Activated CD4-positive, CD25-positive, alpha-beta regulatory T cell treated with anti-CD3 and anti-CD28 coated beads, Interleukin-2, amount 50 U/mL, for 24 hours (primary cell): ENCODE results near the gene TCIRG1.

Source experiments
- ATAC-seq, 2 donors: fragments of 150-1000 bp; cut with Tn5 transposase; one replicate each; pipeline ENCODE4 v1.10.0; 2021; ENCODE audit warnings: mild to moderate bottlenecking in 1 of 2, moderate library complexity in 1 of 2

The TCIRG1 gene

GRCh38 chr11:68036717-68037239, 2.0 kb upstream of the TCIRG1 start:
- peak; percentile 9 to 40 for ATAC-seq

DNA sequence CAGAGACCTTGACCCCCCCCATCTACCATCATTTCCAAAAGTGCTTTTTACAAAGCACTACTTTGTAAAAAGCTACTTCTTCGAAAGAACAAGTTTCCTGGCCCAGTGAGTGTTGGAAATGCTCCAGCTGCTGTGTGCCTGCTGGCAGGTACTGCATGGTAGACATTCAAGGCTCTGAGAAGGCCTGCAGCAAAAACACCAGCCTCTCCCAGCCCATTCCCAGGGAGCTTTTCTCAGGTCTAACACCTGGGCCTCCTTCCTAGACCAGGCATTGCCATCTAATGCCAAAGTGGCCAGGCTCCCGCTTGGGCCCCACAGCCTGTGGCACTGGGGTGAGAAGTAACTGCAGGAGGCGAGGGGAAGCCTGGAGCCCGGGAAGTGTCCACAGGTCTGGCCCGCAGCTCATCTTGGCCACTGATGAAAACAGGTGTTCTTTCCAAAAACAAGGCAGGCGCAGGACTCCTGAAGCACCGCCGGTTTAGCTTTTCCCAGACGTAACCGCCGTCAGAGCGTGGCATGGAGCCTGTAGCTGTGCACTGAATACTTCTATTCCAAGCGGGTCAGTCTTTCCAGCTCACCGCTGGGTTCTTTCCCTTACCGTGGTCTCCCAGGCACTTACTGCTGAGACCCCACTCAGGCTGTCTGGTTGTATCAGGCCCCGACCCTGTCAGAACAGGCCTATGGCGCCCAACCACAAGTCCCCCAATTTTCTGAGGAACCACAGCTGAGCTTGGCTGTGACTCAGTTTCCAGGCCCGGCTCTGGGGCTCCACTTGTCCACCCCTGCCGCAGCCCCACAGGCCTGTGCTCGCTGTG, 1.2 kb upstream of the TCIRG1 start:
- no peak for ATAC-seq

DNA sequence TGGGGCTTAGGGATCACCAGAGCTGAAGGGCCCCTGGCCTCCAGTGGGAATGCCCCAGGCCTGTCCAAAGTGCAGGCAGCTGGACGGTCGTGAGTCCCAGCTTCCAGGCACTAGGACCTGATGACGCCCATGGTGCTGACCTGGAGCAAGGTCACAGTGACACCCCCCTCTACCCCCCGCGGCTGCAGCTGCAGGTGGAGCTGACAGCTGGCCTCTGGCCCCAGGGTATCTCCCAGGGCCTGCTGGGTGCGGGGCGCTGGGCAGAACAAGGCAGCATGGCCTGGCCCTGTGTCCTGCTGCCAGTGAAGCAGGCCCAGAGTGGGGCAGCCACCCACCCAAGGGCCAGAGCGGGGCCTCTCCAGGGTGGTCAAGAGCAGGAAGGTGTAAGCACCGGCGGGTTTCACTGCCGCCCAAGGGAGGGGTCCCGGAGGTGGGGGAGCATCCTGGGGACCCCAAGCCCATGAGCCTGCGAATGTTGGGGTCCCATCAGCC, 553 bp upstream of the TCIRG1 start:
- ATAC-seq: no peak

- peak in 1 of 2 donors; percentile 2 for ATAC-seq
These were observed 781 bp downstream of the TCIRG1 start for GRCh38 chr11:68039526-68040086.

GRCh38 chr11:68040101-68040956, 1.5 kb downstream of the TCIRG1 start:
- ATAC-seq: peak; percentile 64 to 68

GRCh38 chr11:68040957-68041591, 2.2 kb downstream of the TCIRG1 start:
- no peak for ATAC-seq

DNA sequence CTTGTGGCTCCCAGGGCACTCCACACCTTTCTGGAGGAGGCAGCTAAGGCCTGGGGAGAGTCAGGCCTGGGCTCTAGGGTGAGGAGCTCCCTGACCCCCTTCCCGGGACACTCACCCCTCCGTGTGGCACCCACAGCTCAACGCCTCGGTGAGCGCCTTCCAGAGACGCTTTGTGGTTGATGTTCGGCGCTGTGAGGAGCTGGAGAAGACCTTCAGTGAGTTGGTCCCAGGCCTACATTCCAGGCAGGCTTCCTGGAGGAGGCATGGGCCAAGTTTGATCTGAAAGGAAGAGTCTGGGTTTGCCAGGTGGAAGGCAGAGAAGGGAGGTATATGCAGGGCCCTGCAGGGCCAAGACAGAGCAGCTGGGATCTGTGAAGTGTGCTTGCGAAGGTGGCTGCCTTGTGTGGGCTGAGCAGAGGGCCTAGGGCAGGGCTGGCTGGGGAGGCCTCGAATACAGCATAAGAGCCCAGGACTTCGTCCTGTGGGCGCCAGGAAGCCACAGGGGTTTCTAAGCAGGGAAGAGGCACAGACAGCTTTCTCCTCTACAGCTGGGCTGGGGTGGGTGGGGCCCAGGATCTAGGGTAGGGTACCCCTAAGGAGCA, 2.9 kb downstream of the TCIRG1 start:
- ATAC-seq: no peak

GRCh38 chr11:68042219-68043028, 3.6 kb downstream of the TCIRG1 start:
- ATAC-seq: no peak

DNA sequence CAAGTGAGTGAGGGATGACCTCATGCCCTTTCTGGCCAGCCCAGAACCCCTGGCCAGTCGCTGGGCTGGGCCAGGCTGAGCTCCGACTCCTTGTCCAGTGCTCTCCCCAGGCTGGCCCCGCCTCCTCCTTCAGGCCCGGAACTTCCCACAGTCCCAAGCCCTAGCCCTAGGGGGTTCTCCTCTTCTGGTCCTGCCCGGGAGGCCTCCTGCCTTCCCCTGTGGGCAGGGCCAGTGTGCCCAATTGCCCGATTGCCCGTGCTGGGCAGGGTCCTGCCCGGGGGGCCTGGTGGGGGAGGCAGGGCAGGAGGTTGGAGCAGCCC, 4.2 kb downstream of the TCIRG1 start:
- no peak for ATAC-seq

GRCh38 chr11:68043349-68044144, 4.7 kb downstream of the TCIRG1 start:
- ATAC-seq: no peak

DNA sequence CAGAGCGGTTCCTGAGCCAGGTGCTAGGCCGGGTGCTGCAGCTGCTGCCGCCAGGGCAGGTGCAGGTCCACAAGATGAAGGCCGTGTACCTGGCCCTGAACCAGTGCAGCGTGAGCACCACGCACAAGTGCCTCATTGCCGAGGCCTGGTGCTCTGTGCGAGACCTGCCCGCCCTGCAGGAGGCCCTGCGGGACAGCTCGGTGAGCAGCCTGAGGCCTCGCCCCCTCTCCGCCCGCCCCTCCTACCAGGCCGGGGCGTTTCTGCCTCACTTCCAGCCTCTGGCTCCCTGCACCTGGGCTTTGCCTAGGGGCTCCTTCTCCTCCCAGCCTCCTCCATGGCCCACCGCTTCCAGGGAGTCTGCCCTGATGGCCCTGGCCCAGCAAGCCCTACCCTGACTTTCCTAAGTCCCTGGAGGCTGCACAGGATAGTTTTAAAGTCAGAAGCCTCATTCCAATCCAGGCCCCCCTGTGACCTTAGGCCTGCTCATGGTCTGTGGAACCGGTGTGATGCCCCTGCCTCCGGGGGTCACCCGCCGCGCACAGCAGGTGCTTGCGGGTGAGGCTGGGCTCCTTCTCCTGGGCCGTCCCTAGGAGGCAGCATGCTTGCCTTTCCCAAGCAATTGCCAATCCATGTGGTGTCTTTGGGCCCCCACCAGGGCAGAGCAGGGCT, 5.5 kb downstream of the TCIRG1 start:
- no peak for ATAC-seq

- ATAC-seq: no peak
These were observed 6.1 kb downstream of the TCIRG1 start for GRCh38 chr11:68044898-68045351.

- no peak for ATAC-seq
These were observed 8.8 kb downstream of the TCIRG1 start for GRCh38 chr11:68047437-68048290.

- no peak for ATAC-seq
These were observed 10.1 kb downstream of the TCIRG1 start for GRCh38 chr11:68048681-68049508.

- ATAC-seq: no peak
These were observed 10.9 kb downstream of the TCIRG1 start for GRCh38 chr11:68049509-68050370.

DNA sequence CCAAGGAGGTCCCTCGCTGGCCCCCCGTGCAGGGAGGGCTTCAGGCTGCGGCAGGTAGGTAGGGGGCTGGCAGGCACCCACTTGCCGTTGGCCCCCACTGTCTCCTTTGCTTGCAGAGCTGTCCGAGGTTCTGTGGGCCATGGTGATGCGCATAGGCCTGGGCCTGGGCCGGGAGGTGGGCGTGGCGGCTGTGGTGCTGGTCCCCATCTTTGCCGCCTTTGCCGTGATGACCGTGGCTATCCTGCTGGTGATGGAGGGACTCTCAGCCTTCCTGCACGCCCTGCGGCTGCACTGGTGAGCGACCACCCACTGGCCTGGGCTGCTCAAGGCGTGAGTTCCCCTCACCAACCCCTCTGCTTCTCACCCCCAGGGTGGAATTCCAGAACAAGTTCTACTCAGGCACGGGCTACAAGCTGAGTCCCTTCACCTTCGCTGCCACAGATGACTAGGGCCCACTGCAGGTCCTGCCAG, 11.6 kb downstream of the TCIRG1 start:
- no peak for ATAC-seq
